ENCODE data around the gene STPG3. TPM values are rescaled to one million over a fixed set of nuclear protein-coding genes. Genes with fewer than 3 reads are reported as not detected.

Gene STPG3
- total RNA-seq, 1 donor from 2014 or later = not detected

DNA sequence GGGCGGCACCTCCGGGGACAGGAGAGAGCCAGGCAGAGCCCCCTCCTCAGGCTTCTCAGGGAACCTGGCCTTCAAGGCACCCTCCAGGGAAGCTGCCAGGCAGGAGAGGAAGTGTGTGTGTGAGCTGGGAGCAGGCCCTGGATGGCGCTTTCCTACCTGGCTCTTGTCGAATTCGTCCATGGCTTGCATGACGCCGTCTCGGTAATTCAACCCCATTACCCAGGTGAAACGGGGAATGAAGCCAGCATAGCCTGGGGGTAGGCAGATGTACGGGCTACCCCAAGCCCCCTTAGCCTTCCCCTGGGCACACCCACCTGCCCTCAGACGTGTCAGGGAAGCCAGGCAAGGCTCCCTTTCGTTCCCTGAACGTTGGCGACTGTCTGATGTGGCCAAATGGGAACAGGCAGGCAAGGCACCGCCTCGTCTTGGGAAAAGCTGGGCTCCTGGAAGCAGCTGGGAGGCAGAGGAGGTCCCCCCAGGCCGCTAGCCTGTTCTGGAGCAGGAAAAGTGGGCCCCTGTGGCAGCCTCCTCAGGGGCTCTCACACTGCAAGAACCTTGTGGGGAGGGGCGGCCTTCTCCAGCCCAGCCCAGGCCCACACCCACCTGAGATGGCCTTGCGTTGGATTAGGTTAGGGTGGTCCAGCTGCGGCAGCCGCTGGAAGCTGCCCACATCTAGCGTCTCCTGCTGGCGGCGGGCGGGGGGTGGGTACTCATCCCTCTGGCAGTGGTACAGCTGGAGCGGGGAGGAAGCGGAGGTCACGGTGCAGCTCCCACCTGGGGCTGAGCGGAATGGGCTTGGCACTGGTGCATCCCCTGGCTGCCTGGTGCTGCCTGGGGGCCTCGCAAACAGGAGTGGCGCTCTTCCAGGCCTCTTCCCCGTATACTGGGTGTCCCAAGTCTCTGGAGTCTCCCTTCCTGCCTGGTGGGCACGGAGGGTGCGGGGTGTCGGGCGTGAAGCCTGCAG is 6.3 kb upstream of the STPG3 start:
- no peak for DNase-seq (ENCODE audit: low read depth)
- no peak overlapping the region for H3K4me3 ChIP-seq (ENCODE audit: low read depth, low read length)
- TF ChIP-seq, protein P1, sequence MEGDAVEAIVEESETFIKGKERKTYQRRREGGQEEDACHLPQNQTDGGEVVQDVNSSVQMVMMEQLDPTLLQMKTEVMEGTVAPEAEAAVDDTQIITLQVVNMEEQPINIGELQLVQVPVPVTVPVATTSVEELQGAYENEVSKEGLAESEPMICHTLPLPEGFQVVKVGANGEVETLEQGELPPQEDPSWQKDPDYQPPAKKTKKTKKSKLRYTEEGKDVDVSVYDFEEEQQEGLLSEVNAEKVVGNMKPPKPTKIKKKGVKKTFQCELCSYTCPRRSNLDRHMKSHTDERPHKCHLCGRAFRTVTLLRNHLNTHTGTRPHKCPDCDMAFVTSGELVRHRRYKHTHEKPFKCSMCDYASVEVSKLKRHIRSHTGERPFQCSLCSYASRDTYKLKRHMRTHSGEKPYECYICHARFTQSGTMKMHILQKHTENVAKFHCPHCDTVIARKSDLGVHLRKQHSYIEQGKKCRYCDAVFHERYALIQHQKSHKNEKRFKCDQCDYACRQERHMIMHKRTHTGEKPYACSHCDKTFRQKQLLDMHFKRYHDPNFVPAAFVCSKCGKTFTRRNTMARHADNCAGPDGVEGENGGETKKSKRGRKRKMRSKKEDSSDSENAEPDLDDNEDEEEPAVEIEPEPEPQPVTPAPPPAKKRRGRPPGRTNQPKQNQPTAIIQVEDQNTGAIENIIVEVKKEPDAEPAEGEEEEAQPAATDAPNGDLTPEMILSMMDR (conservative IDR thresholded peaks at IDR 0.05; ENCODE audit: low read depth, low read length) = no peak

- H3K4me3 ChIP-seq (ENCODE audit: low read depth, low read length) = no peak overlapping the region
- no peak for DNase-seq (ENCODE audit: low read depth)
- TF ChIP-seq, protein P1 (conservative IDR thresholded peaks at IDR 0.05; ENCODE audit: low read depth, low read length) = no peak
Observed at GRCh38 chr9:137245450-137246421, 5.3 kb upstream of the STPG3 start.

DNA sequence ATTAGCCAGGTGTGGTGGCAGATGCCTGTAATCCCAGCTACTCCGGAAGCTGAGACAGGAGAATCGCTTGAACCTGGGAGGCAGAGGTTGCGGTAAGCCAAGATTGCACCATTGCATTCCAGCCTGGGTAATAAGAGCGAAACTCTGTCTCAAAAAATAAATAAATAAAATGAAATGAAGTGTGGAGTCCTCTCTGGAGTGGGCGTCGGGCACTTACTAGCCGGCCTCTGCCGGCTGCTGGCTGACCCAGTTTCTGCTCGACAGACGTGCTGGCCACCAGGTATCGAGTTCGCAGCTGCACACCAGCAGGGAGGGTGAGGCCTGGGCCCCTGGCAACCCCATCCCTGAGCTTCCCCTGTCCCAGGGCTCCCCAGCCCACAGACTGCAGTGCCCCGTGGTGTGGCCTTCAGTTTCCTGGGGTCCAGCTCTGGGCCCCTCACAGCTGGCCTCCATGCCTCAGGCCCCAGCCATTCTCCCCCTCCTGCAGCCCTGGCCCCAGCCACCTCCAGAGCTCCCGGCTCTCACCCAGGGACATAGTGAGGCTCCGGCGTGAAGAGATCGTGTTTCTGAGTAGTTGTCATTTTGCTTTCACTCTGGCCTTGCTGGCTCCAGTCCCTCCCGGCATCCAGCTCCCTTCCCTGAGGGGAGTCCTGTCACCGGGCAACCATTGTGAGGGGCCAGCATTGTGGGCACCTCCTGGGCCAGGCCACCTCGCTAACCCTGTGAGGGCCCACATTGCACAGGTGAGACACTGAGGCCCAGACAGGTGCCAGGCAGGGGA is 3.8 kb upstream of the STPG3 start:
- no peak for DNase-seq (ENCODE audit: low read depth)
- no peak overlapping the region for H3K4me3 ChIP-seq (ENCODE audit: low read depth, low read length)
- TF ChIP-seq, protein P1 (conservative IDR thresholded peaks at IDR 0.05; ENCODE audit: low read depth, low read length) = no peak

GRCh38 chr9:137247916-137248175 is 3.2 kb upstream of the STPG3 start:
- DNase-seq (ENCODE audit: low read depth) = no peak
- TF ChIP-seq, protein P1 (conservative IDR thresholded peaks at IDR 0.05; ENCODE audit: low read depth, low read length) = no peak
- no peak overlapping the region for H3K4me3 ChIP-seq (ENCODE audit: low read depth, low read length)

GRCh38 chr9:137250329-137251193 is 525 bp upstream of the STPG3 start:
- no peak for DNase-seq (ENCODE audit: low read depth)
- TF ChIP-seq, protein P1 (conservative IDR thresholded peaks at IDR 0.05; ENCODE audit: low read depth, low read length) = no peak
- no peak overlapping the region for H3K4me3 ChIP-seq (ENCODE audit: low read depth, low read length)
